SK-N-SH treated with all-trans-retinoic acid at 6 μM for 48 hours (cell line): ENCODE data around the gene NEAT1.

Source experiments
- CSRNP3 ChIP-seq: fragments of 250-450 bp; sonication (Bioruptor Pico); IDR thresholded peaks from 2 replicates; pipeline ENCODE4 v1.5.1; 2021; ENCODE audit warnings: mild to moderate bottlenecking, moderate library complexity
- GLIS3 ChIP-seq: fragments of 250-450 bp; sonication (Bioruptor Pico); IDR thresholded peaks from 2 replicates; pipeline ENCODE4 v1.5.0; 2020; ENCODE audit warnings: mild to moderate bottlenecking, moderate library complexity
- ISL1 ChIP-seq: fragments of 250-450 bp; sonication (Bioruptor Pico); IDR thresholded peaks from 2 replicates; pipeline ENCODE4 v2.1.2; 2022; ENCODE audit warnings: mild to moderate bottlenecking, moderate library complexity
- PATZ1 ChIP-seq: fragments of 250-450 bp; sonication (Bioruptor Pico); IDR thresholded peaks from 2 replicates; pipeline ENCODE4 v1.8.0; 2020; ENCODE audit warnings: mild to moderate bottlenecking, moderate library complexity, borderline replicate concordance
- RARB ChIP-seq: fragments of 250-450 bp; sonication (Bioruptor Pico); IDR thresholded peaks from 2 replicates; pipeline ENCODE4 v1.8.0; 2021; ENCODE audit warnings: mild to moderate bottlenecking, moderate library complexity
- SNAI2 ChIP-seq: fragments of 250-450 bp; sonication (Bioruptor Pico); IDR thresholded peaks from 2 replicates; pipeline ENCODE4 v1.5.0; 2020; ENCODE audit warnings: mild to moderate bottlenecking, moderate library complexity
- TOX ChIP-seq: fragments of 250-450 bp; sonication (Bioruptor Pico); IDR thresholded peaks from 2 replicates; pipeline ENCODE4 v1.8.0; 2021; ENCODE audit warnings: mild to moderate bottlenecking, moderate library complexity, borderline replicate concordance
- ZC3H10 ChIP-seq: fragments of 250-450 bp; sonication (Bioruptor Pico); IDR thresholded peaks from 2 replicates; pipeline ENCODE4 v1.5.1; 2021; ENCODE audit warnings: mild to moderate bottlenecking, moderate library complexity
- ZFP3 ChIP-seq: fragments of 250-450 bp; sonication (Bioruptor Pico); IDR thresholded peaks from 2 replicates; pipeline ENCODE4 v1.5.0; 2020; ENCODE audit warnings: mild to moderate bottlenecking, moderate library complexity
- ZFP30 ChIP-seq: fragments of 450-650 bp; formaldehyde crosslinking; IDR thresholded peaks from 2 replicates; pipeline ENCODE4 v1.5.0; 2022; ENCODE audit warnings: mild to moderate bottlenecking, moderate library complexity
- ZNF70 ChIP-seq: fragments of 450-650 bp; formaldehyde crosslinking; IDR thresholded peaks from 2 replicates; pipeline ENCODE4 v1.5.0; 2020; ENCODE audit warnings: mild to moderate bottlenecking, moderate library complexity
- ZNF8 ChIP-seq: fragments of 450-650 bp; formaldehyde crosslinking; IDR thresholded peaks from 2 replicates; pipeline ENCODE4 v1.5.0; 2020; ENCODE audit warnings: mild to moderate bottlenecking, moderate library complexity

GRCh38 chr11:65439331-65440181, 17.0 kb downstream of the NEAT1 start:
- no peak for TF ChIP-seq ZFP30 (CRISPR knock-in tag)
- TF ChIP-seq ZFP3, result no peak
- TF ChIP-seq RARB, result peak; percentile 51
- TF ChIP-seq PATZ1 (CRISPR knock-in tag), result no peak; the same call in 1 of the 2 replicates
- TF ChIP-seq SNAI2 (CRISPR knock-in tag), result no peak
- no peak for TF ChIP-seq ZNF8 (CRISPR knock-in tag)
- TF ChIP-seq ISL1, result no peak
- TF ChIP-seq TOX (CRISPR knock-in tag), result 0 out of 2 replicates have a peak, but pooled peaks have one; percentile 71
- TF ChIP-seq ZNF70 (CRISPR knock-in tag), result no peak
- peak; percentile 57 for TF ChIP-seq ZC3H10
- TF ChIP-seq CSRNP3, result peak; percentile 71; the same call in 1 of the 2 replicates
- TF ChIP-seq GLIS3, result 0 out of 2 replicates have a peak, but pooled peaks have one; percentile 56
